Adrenal gland (tissue), 5 donors: ENCODE results near the gene PLEKHN1.

Experiments used
- CTCF ChIP-seq, 6 experiments: fragments of 450-650 bp in 4 of 6; fragments of 200-600 bp in 2 of 6; sonication (generic) in 1 of 6; IDR thresholded peaks; 1 replicate in 5 of 6; 2 replicates in 1 of 6; pipeline versions ENCODE4 v1.5.1 to v1.8.0; 2016 to 2021; ENCODE audit warnings: antibody characterized with exemption in 6 of 6, mild to moderate bottlenecking in 2 of 6, moderate library complexity in 1 of 6
- POLR2A ChIP-seq, 2 donors: fragments of 450-650 bp; IDR thresholded peaks; one replicate each; pipeline ENCODE4 v1.6.1; 2017; ENCODE audit warnings: antibody characterized with exemption in 2 of 2, mild to moderate bottlenecking in 2 of 2, moderate library complexity in 1 of 2
- donor health status: DM: no; HTN: no; CAD: no.

DNA sequence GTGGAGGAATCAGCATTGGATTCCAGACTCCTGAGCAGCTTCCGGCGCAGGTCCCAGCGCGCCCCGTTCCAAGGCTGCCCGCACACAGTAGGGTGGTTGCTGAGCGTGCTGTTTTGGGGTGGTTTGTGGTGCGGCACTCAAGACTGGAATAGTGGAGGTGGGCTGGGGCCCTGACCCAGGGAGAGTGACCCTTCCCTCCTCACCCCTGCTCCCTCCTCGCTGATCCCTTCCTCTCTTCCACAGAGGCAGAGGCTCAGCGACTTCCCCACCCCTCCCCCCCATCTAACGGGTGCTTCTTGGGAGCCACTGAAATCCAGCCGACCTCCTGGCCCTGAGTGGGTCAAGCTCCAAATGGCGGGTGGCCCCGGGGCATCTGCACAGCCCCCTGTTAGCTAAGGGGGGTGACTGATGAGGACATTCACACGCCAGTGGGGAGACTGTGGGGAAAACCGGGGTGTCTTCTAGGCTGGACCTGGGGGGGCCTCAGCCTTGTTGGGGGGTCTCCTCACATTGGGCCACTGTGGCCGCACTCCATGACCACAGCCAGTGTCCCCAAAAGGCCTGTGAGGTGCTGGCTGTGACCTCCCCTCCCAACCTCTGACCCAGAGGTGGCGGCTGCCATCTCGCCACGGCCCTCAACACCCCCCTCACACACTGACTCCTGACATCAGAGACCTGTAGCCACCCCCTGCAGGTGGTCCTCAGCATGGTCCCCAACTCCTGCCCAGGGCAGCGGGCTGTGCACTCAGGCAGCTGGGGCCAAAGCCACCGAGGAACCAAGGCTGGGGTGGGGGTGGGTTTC lies 37.5 kb downstream of the PLEKHN1 start:
- TF ChIP-seq CTCF (IDR thresholded peaks at IDR 0.05) (no peak), POLR2A (IDR thresholded peaks at IDR 0.05) (no peak)
